GM18517 (cell line): ENCODE results near the gene STARD7.
A peak's percentile ranks its signal among the peaks of the same experiment; 100 is the strongest.

Experiments used
- ATAC-seq: cut with Tn5 transposase; IDR thresholded peaks from one replicate; pipeline ENCODE4 v1.9.1; 2021; ENCODE audit warnings: mild to moderate bottlenecking, moderate library complexity; ENCODE audit not compliant: unreplicated experiment

Gene STARD7

DNA sequence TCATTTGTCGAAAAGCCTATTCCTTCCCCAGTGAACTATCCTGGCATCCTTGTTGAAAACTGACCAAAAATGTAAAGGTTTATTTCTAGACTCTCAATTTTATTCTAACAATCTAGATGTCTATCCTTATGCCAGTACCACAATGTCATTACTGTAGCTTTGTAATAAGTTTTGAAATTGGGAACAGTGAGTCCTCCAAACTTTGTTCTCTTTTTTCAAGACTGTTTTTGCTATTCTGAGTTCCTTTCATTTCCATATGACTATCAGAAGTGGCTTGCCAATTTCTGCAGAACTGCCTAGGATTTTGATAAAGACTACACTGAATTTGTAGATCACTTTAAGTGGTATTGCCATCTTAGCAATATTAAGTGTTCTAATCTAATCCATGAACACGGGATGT lies 9.7 kb downstream of the STARD7 start:
- no peak for ATAC-seq

DNA sequence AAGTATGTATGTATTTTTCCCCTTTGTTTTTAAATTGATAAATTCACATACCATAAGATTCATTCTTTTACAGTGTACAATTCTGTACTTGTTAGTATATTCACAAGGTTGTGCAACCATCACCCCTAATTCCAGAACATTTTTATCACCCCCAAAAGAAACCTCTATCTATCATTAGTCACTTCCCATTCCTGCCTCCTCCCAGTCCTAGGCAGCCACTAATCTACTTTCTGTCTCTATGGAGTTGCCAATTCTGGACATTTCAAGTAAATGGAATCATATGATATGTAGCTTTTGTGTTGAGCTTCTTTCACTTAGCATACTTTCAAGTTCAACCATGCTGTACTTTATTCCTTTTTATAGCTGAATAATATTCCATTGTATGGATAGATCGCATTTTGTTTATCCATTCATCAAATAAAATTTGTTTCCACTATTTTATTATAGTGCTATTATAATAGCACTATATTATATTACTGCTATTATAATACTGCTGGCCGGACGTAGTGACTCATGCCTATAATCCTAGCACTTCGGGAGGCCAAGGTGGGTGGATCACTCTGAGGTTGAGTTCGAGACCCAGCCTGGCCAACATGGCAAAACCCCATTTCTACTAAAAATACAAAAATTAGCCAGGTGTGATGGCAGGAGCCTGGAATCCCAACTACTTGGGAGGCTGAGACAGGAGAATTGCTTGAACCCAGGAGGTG lies 10.9 kb downstream of the STARD7 start:
- no peak for ATAC-seq

DNA sequence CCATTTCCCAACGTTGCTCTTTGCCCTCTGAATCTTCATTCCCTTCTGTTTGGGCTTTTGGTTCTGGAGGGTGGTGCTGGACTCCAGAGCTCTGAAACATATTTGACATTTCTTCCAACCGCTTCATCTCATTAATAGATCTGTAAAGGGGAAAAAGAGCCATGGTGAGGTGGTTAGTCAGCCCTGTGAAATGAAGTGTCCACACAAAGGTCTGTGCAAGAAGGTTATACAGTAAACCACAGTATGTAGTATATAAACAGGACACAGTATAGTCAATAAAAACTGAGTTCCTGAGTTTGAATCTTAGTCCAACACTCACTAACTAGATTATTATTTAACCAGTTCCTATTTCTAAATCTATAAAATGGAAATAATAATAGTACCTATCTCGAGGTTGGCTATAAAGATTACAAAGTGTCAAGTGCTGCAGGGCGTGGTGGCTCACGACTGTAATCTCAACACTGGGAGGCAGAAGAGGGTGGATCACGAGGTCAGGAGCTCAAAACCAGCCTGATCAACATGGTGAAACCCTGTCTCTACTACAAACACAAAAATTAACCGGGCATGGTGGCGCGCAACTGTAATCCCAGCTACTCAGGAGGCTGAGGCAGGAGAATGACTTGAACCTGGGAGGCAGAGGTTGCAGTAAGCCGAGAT lies 13.1 kb downstream of the STARD7 start:
- no peak for ATAC-seq

DNA sequence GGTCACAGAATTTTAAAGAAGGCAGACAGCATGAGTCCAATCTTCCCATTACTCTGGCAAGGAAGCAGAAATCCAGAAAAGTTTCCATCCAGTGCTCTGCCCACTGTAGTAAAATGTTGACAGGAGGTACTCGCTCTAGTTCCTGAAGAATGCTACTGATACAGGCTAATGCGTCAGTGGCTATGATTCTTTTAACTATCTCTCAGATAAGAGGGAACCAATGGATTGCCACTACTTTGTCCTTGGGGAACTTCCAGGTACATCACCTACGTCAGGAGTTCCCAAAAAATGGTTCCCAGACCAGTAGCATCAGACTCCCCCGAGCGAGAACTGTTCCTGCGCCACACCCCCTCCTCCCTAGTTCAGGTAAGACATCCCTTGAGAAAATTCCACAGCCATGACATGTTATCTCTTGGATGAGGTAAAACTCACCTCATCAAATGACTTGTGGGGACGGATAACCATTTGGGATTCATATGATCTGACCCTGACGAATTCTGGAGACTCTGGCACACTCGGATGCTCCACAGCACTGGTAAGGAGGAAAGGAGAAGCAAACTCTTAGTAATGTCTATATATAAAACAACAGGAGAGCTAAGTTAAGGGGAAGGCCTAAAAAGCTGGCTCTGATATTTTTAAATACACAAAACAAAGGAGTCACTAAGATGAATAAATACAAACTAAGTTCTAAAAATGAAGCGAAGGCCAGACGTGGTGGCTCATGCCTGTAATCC lies 16.5 kb downstream of the STARD7 start:
- ATAC-seq: no peak

DNA sequence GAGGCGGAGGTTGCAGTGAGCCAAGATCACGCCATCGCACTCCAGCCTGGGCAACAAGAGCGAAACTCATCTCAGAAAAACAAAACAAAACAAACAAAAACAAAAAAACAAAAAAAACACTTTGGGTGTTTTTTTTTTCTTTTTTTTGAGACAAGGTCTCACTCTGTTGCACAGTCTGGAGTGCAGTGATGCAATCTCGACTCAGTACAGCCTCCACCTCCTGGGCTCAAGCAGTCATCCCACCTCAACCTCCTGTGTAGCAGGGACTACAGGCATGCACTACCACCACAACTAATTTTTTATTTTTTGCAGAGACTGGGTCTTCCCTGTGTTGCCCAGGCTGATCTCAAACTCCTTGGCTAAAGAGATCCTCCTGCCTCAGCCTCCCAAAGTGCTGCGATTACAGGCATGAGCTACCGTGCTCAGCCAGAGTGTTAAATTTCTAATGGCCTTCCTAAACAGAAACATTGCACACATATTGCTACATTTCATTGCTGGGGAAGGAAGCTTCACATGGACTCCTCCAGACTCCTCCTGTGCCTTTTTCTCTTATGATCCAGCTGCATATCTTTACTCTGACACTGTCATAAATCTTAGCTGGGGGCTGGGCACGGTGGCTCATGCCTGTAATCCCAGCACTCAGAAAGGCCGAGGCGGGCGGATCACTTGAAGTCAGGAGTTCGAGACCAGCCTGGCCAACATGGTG lies 19.7 kb downstream of the STARD7 start:
- ATAC-seq: no peak

DNA sequence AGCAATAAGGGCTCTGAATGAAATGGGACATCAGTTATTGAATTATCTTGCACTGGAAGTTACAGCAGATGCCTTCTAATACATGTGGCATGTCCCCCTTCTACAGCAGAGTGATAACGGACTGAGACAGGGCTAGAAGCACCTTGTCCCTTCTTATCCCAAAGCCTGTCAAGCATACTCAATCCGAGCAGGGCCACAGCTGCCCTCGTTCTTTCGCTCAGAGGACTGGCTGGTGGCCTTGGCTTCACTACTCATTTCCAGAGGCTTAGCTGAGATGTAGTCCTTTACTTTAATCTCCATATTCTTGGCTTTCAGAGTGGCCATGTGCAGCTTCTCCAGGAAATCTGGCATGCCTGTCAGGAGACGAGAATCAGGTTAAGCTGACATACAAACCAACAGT lies 22.1 kb downstream of the STARD7 start:
- ATAC-seq: no peak

DNA sequence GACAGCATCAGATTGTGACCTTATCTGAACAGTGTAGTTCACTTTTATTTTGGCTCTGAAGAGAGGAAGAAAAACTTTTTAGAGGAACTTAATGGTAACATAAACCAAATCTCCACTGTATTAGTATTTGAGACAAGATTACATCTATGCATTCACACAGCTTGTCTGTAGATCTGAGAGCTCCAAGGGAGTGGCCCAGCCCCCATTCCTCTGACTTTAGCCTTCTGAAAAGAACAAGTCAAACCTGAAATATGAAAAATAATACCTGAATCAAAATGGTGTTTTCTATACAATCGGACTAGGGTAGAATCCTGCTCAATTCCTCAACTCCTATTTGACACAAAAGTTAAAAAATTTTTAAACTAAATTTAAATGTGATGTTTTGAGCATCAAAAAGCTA lies 23.1 kb downstream of the STARD7 start:
- ATAC-seq: no peak

DNA sequence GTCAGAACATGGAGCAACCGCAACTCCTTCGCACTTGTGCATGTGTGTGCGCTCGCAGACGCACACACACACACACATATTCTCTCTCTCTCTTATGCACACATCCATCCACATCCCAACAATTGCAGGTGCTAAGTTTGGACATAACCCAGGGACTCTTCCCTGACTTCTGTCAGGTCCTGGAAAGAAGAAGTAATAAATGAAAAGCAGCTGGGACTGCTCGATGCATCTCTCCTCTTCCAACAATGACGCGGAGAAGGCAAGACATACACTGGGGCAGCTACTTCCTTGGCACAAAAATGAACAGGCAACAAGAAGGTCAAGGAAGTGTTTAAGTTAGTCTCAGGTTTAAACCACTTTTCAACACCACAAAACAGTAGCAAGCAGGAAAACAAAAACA lies 23.6 kb downstream of the STARD7 start:
- no peak for ATAC-seq

DNA sequence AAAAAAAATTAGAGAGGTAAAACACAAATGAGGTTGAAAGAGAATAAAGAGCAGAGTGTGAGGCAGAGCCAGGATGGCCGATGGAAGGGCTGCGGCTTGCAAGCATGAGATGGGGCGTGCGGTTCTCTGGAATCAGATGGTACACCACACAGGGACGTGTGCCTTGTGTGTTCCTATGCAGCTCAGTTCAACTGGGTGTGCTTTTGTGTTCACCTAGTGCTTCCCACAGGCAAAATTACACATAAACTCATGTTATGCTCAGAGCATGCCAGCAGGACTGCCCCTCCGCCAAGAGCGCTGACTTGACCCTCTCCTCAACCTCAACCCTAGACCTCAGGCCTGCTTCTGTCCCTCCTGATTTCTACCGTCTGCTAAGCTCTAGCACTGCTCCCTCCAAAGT lies 24.4 kb downstream of the STARD7 start:
- ATAC-seq: no peak

DNA sequence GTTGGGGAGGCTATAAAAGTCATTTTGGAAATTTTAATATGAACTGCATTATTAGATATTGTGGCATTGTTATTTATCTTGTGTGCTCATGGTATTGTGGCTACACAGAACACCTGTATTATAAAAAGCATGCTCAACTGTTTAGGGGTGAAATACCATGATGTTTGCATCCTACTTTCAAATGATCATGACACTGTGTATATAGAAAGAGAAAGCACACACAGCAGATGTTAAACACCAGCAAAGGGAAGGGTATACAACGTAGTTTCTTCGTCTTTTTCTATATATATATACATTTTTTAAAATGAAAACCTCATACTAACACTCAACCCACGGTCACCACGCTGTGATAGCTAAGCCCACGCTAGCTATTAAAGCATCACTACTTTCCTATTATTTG lies 27.1 kb downstream of the STARD7 start:
- ATAC-seq: no peak

DNA sequence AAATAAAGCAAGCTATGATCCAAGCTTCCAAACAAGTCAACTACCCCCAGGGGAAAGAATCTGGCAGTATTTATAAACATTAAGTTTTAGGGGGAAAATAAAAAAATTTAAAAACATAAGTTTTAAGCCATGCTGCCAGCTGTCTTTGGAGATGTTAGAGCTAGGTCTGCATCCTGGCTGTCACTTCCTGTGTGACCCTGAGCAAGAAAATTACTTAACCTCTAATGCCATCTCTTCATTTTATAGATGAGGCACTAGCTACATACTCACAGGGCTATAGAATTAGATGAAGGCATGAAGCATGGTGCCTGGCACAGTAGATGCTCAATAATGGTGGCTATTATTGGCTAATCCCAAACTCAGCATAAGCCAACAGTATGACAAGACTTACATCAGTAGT lies 28.1 kb downstream of the STARD7 start:
- no peak for ATAC-seq

DNA sequence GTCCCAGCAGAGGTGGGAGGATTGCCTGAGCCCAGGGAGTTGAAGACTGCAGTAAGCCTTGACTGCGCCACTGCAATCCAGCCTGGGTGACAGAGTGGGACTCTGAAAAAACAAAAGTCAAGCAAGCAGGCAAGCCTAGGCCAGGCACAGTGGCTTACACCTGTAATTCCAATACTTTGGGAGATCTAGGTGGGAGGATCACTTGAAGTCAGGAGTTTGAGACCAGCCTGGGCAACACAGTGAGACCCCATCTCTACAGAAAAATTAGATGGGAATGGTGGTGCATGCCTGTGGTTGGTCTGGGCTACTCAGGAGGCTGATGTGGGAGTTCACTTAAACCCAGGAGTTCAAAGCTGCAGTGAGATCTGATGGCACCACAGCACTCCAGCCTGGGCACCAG lies 28.6 kb downstream of the STARD7 start:
- ATAC-seq: no peak

DNA sequence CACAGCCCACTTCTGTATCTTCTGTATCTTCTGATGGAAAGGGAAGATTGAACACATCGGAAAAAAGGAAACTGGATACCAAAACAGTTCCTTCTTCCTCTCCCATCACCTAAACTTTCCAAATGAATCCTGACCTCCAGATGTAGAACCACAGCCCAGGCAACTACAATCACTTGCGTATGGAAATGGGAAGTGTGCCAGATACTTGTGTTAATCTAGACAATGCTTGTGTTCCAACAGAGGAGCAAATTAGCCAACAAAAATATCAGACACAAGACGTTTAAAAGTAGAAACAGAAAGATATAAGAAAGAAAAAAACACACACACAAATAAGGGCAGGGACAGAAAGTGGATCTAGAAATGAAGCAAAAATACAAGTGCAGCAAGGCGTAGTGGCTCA lies 32.0 kb downstream of the STARD7 start:
- ATAC-seq: no peak

DNA sequence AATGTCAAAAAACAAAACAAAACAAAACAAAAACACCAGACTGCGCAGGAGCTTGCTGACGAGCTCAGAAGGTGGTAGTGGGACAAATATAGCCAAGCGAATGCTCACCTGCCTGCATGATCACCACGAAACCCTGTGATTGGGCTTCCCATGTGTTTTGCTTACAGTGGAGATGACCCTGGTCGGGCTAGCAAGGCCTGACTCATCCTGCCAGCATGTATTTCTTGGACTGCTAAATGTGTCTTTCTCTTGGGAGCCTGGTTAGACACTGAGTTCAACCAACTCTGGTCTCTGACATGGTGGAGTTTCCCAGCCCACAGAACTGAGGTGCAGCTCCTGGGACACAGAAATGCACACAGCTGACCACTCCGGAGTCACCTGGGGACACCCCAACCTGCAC lies 32.7 kb downstream of the STARD7 start:
- ATAC-seq: no peak

DNA sequence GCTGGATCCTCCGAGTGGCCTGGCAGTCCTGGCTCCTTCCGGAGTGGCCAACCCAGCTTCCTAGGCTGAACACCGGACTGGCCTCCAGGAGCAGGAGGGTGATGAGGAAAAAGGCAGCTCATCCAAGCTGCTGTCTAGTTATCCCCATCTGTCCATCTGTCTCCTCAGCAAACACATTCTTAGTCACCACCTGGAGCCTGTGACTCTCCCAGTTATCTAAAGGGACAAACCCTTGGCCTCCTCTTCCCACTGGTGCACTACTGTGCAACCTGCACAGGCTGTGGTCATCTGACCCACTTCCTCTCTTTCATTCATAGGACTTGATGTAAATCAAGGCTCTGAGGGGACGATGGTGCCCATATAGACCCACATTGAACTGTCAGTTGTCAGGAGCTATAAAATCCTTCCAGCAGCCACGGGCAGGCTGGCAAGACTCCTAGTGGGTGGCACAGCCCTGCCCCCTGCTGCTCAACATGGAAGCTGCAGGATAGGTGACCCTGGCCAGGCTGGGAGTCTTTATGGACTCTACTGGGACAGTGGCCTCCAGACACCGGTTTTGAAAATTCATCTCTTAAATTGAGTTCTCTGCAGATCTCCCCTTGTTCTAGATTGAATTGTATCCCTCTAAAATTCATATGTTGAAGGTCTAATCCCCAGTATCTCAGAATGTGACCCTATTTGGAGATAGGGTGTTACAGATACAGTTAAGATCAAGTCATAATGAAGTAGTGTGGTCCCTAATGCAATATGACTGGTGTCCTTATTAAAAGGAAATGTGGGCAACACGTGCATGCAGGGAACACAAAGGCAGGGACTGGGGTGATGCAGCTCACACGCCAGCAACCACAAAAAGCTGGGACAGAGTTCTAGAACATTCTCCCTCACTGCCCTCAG lies 34.1 kb downstream of the STARD7 start:
- ATAC-seq: peak; percentile 63

DNA sequence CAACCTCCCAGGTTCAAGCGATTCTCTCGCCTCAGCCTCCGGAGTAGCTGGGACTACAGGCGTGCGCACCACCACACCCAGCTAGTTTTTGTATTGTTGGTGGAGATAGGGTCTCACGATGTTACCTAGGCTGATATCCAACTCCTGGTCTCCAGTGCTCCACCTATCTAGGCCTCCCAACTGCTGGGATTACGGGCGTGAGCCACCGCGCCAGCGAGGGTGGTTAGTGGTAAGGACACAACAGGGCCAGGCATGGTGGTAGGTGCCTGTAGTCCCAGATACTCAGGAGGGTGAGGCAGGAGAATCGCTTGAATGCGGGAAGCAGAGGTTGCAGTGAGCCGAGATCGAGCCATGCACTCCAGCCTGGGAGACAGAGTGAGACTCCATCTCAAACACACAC lies 36.8 kb downstream of the STARD7 start:
- ATAC-seq: no peak

DNA sequence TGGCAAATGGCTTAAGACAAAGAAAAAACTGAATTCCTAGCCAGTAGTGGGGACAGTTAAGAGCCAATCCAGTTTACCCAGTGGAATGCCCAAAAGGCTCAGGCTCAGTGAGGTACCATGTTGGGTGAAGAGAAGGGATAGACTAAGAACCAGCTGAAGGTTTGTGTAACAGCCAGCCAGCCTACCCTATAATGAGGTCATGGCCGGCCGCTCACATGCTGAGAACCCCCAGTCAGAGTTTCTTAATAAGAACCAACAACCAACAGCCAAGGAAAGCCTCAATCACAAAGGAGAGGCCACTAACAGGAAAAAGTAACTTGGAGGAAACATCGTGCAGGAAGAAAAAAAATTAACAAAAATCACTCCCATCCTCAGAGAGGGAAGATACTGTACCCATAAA lies 38.0 kb downstream of the STARD7 start:
- no peak for ATAC-seq

DNA sequence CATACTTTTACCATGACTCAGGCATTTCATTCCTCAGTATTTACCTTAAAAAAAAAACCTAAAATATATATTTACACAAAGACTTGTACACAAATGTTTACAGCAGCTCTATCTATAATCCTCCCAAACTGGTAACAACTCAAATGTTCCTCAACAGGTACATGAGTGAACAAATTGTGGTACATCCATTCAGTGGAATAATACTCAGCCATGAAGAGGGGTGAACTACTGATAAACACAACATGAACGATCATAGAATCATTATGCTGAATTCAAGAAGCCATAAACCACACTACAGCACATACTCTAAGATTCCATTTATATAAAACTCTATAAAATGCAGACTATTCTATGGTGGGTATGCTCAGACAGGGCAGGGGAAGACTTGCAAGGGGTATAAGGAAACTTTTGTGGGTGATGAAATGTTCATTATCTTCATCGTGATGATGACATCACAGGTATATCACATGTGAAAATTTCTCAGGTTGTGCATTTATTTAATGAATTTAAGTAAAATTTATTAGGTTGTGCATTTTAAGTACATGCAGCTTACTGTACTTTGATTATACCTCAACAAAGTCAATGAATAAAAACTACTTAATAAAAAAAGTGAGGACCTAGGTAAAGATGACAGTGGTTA lies 38.6 kb downstream of the STARD7 start:
- ATAC-seq: no peak

DNA sequence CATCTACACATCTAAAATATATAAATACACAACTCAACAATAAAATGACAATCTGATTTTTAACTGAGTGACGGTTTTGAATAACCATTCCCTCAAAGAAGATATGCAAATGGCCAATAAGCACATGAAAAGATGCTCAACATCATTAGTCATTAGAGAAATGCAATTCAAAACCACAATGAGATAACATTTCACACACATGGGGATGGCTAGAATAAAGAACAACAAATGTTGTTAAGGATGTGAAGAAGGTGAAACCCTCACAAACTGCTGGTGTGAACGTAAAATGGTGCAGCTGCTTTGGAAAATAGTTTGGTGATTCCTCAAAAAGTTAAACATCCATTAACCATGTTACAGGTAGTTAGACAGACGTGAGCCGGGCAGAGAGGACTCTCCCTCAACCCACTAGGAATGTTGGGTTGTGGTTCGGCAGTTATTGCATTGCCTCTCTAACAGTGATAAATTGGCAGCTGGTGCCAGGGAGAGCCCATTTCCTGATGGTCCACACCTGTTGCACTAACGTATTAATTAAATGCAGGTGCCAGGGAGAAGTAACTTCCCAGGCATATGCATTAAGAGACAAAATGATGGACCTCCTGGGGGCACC lies 41.1 kb downstream of the STARD7 start:
- ATAC-seq: no peak
